ENCODE results near the gene BTAF1. TPM values are rescaled to one million over a fixed set of nuclear protein-coding genes. Genes with fewer than 3 reads are reported as not detected.

Gene BTAF1
- total and polyA plus RNA-seq, 10 of the 15 experiments (the other 5 are each of a cell fraction or from before 2014, with no cell fraction given), result 11.8 to 157 (median 55.5) TPM

- no peak overlapping the region for H3K4me3 ChIP-seq
- no peak overlapping the region for H3K27ac ChIP-seq (ENCODE audit: control insufficient read depth, insufficient read depth)
- CTCF ChIA-PET, result no interaction called here
- no TSS peak for BruUV-seq (replicated peaks)
- H4K20me1 ChIP-seq (ENCODE audit: control insufficient read depth, insufficient read depth), result no peaks in the 10 kb centered on the region
- no peaks in the 10 kb centered on the region; the same call in 1 of the 2 replicates for H3K79me2 ChIP-seq (ENCODE audit: control insufficient read depth, insufficient read depth, low read length)
- intact Hi-C loops (cut with micrococcal nuclease; ENCODE audit: unreplicated experiment), result no loop called here
- H3K27me3 ChIP-seq (replicated peaks in 1 of 2; ENCODE audit: control insufficient read depth in 2 of 2, insufficient read depth in 2 of 2, low read length in 1 of 2), result no peaks in the 10 kb centered on the region
- H3K36me3 ChIP-seq (ENCODE audit: control insufficient read depth in 2 of 2, insufficient read depth in 2 of 2, low read length in 1 of 2), result peaks cover 0 to 22% of the 10 kb centered on the region in 2 experiments; a peak in 3 of 4 replicates
- H3K4me2 ChIP-seq (ENCODE audit: control insufficient read depth, insufficient read depth), result no peak overlapping the region
- 100% methylated on average over 4 of the region's 4 CpGs for WGBS (ENCODE audit: insufficient coverage, insufficient replicate concordance, low lambda C conversion rate, missing lambda C conversion rate)
- RAD21 ChIA-PET (ENCODE audit: unreplicated experiment), result interaction anchor here (0.7 kb wide), 1 partner anchor 688 kb away, joined by 3 read pairs; no protein-coding TSS in a partner anchor
- SMC1A ChIA-PET (ENCODE audit: uncharacterized antibody, unreplicated experiment), result interaction anchor here (0.7 kb wide), 1 partner anchor 371 kb away, joined by 3 read pairs; no protein-coding TSS in a partner anchor
- no peak for TF ChIP-seq FOXK2 (IDR thresholded peaks at IDR 0.05)
- no peak for TF ChIP-seq MYB (IDR thresholded peaks at IDR 0.05; ENCODE audit: borderline replicate concordance, low read depth, low read length)
- TF ChIP-seq, protein P1, sequence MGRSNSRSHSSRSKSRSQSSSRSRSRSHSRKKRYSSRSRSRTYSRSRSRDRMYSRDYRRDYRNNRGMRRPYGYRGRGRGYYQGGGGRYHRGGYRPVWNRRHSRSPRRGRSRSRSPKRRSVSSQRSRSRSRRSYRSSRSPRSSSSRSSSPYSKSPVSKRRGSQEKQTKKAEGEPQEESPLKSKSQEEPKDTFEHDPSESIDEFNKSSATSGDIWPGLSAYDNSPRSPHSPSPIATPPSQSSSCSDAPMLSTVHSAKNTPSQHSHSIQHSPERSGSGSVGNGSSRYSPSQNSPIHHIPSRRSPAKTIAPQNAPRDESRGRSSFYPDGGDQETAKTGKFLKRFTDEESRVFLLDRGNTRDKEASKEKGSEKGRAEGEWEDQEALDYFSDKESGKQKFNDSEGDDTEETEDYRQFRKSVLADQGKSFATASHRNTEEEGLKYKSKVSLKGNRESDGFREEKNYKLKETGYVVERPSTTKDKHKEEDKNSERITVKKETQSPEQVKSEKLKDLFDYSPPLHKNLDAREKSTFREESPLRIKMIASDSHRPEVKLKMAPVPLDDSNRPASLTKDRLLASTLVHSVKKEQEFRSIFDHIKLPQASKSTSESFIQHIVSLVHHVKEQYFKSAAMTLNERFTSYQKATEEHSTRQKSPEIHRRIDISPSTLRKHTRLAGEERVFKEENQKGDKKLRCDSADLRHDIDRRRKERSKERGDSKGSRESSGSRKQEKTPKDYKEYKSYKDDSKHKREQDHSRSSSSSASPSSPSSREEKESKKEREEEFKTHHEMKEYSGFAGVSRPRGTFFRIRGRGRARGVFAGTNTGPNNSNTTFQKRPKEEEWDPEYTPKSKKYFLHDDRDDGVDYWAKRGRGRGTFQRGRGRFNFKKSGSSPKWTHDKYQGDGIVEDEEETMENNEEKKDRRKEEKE (IDR thresholded peaks at IDR 0.05), result no peak
- no peak overlapping the region for H3K9ac ChIP-seq (ENCODE audit: control insufficient read depth, insufficient read depth, low read length)
- FAIRE-seq, result no peak
- H3K9me3 ChIP-seq (replicated peaks; ENCODE audit: control insufficient read depth, insufficient read depth, low read length), result no peaks in the 10 kb centered on the region; the same call in 2 of the 3 replicates
- in situ Hi-C loops (cut with MboI), result no loop called here
- ATAC-seq, result no peak
- no peak for DNase-seq (ENCODE audit: low read depth, low spot score)
- no peak overlapping the region for H2AFZ ChIP-seq (ENCODE audit: control insufficient read depth, low read depth, low read length)
- peaks cover 14% of the 10 kb centered on the region for H3K4me1 ChIP-seq (ENCODE audit: control insufficient read depth, insufficient read depth, low read length)
- POLR2A ChIA-PET, result interaction anchor here (0.7 kb wide), 1 partner anchor 28 kb away, joined by 3 read pairs; no protein-coding TSS in a partner anchor
Measured at GRCh38 chr10:91969297-91969696, 45.7 kb downstream of the BTAF1 start.

Data from GM12878 (cell line).